ENCODE data around the gene MEN1.

Gene MEN1

DNA sequence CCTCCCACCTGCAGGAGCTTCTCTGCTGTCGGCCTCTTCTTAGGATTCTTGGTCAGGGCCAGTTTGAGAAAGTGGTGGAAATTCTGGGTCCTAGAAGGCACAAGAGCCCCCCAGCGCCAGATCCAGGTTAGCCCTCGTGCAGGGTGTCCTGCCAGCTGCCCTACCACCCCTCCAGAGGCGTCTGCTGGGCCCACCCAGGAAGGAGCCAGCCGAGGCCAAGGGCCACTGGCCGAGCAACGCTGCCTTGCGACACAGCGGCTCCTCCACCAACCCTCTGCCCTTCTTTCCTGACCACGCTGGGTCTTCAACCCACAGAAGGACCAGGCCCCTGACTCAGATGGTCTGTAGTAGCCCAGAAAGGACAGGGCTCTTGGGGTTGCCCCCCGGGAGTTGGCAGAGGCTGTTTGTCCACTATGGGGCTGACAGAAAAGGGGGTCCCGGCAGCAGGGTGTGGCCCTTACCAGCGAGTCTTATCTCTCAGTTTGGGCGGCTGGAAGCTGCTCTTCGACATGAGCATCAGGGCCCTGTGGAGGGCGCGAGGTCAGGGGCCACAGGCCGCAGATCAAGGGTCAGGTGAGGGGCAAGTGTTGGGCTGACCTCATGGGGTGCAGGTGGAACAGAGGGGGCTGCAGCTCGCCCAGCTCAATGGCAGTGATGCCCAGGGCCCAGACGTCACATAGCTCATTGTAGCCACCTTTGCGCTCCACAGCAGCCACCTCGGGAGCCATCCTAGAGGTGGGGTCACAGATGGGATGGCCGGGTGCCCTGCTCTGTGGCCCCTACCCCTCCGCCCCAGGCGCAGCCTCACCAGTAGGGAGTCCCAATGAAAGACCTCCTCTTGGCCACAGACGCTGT, 9.8 kb downstream of the MEN1 start:
- DNase-seq = no peak

DNA sequence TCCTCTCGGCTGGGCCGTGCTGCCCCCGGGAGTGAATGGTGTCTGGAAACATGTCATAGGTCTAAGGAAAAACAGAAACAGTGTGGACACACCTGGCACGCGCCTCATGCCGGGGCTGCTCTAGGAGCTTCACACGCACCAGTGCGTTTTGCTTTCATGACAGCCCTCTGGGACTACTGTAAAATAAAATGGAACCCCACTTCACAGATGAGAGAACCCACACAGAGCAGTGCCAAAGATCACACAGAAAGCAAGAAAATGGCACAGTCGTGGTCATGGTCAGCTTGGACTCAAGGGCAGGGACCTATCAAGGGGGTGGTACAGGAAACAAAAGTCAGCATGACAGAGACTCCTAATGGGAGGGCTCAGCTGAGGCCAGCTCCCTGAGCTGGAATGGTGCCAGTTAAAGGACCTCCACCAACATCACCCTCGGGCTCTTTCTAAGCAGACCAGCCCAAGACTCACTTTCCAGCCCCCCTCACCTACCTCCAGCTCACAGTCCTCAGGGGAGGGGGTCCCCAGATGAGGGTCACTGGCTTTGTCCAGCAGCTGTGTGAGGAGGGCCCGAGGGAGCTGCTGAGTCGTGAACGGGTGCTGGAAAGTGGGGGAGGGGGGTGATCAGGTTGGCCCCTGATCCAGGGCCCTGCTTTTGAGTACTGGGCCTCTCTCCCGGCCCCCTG, 10.6 kb downstream of the MEN1 start:
- DNase-seq = no peak

GRCh38 chr11:64799256-64799622, 11.1 kb downstream of the MEN1 start:
- no peak for DNase-seq

DNA sequence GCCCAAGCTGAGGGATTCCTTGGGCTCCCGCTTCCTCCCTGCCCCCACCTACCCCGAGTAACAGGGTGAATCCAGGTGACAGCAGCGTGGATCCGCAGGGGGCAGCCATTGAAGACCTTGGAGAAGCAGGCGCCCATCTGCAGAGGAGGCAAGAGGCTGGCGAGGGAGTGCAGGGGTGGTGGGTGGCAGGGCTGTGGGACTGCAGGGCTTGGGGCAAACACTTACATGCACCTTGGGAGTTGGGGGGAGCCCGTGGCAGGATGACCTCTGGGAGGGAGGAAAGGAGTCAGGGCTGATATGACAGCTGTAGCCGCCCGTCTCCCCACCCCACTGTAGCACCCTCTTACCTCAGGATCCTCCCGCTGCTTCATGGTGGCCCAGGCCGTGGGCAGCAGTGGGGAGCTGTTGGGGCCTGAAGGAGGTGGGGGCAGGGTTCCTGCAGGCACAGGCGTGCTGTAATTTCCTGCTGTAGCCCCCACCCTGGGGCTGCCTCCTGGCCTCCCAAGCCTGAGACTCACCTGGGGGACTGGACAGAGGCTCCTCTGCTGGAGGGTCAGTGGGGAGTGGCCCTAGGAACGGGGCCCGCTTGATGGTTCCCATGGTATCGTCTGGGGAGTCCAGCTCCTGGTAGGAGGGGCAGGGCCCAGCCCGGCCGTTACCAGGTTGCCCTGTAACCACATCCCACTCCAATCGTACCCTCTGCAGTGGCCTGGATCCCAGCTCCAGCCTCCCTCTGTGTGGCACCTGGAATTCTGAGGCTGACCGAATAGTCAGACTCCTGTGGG, 13.4 kb downstream of the MEN1 start:
- no peak for DNase-seq

DNA sequence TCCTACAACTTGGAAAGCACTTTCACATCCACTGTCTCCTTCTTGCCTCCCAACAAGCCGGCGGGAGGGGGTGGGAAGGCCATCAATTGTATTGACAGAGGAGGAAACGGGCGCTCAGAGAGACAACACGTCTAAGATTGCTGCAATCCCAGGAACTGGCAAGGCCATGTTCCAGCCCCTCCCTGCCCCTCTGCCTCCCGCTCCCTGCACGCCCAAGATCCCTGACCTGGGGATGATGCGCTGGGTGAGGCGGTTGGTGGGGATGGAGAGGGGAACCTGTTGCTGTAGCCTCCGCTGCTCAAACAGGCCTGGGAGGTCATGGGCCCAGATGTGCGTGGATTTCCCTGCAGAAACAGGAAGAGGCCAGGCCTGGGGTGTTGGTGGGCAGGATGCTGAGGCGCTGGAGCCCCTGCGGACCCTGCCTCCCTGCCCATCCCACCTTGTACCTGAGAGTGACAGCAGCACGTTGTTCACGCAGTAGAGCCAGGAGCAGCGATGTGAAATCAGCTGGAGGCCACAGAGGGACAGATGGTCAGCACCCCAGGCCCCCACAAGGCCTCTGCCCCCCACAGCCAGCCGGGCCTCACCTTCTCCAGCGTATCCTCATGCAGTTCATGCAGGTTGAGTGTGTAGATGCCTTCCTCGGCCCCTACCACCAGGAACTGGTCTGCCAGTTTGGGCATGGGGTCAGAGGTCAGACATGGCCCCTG, 14.1 kb downstream of the MEN1 start:
- no peak for DNase-seq

GRCh38 chr11:64794526-64794925, 15.8 kb downstream of the MEN1 start:
- DNase-seq = no peak

DNA sequence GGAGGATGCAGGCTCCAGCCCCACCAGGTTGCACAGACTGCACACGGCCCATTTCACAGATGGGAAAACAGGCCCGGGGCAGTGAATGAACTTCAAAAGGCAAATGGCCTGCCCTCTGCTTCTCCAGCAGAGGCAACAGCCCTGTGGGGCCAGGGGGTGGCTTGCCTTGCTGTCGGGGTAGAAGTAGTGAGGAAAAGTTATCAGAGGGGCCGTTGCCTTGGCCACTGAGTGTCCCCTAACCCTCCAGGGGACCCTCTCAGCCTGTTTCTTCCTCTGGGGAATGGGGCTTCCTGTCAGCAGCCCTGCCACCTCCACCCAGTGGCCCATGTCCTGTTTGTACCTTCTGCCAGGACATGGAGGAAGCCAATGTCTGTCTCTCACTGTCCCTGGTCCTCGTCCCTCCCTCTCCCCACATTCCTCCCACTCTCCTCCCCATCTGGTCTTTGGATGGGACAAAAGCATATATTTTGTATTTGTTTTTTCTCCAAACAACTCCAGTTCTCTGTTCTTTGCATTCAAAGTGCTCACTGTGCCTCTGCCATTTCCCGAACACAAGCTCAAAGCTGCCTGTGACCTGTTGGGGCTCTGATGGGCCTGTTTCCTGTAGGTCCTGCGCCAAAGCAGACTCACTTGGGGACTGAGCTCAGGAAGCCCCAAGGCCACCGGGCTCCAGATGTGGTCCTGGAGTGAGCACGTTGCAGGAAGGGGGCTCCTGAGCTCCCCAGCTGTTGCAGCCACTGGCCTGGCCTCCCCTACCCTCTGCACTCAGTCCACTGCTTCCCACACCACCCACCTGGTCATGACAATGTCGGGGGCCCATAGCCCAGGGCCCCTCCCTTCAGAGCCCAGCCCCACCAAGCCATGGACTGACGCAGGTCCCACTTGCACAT, 16.8 kb downstream of the MEN1 start:
- no peak for DNase-seq

DNA sequence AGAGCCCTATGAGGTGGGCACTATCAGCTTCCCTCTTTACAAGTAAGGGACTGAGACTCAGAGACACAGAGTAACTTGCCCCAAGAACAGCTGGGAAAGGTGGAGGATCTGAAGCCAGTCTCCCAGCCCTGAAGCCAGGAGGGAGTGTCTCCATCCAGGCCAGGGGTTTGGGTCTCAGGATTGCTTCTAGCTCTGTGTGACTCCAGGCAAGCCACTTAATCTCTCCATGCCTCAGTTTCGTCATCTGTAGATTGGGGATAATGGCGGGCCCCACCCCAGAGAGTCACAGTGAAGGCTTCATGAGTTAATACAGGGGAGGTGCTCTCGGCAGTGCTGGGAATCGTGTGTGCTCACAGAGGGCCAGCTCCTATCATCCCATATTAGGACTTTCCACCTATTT, 17.9 kb downstream of the MEN1 start:
- no peak for DNase-seq

DNA sequence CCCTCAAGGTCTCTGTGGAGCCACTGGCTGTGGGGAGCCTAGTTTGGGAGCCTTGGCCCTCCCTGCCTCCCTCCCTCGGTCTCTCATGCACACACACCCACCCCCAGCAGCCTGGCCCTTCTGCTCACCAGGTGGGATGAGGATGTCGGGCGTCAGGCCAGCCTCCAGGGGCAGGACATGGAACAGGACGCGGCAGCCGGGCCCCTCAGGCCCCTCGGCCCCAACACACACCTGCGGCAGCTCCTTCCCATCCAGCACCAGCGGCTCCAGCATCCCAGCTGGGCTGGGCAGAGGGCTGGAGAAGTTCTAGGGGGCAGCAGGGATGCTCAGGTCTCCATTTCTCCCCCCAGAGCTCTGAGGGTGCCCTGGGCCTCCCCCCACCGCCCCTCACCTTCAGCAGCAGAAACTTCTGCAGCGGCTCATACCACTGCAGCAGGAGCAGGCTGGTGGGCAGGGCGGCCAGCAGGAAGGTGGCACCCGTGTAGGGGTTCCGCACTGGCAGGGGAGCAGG, 18.5 kb downstream of the MEN1 start:
- no peak for DNase-seq

GRCh38 chr11:64790205-64791095, 19.9 kb downstream of the MEN1 start:
- no peak for DNase-seq

DNA sequence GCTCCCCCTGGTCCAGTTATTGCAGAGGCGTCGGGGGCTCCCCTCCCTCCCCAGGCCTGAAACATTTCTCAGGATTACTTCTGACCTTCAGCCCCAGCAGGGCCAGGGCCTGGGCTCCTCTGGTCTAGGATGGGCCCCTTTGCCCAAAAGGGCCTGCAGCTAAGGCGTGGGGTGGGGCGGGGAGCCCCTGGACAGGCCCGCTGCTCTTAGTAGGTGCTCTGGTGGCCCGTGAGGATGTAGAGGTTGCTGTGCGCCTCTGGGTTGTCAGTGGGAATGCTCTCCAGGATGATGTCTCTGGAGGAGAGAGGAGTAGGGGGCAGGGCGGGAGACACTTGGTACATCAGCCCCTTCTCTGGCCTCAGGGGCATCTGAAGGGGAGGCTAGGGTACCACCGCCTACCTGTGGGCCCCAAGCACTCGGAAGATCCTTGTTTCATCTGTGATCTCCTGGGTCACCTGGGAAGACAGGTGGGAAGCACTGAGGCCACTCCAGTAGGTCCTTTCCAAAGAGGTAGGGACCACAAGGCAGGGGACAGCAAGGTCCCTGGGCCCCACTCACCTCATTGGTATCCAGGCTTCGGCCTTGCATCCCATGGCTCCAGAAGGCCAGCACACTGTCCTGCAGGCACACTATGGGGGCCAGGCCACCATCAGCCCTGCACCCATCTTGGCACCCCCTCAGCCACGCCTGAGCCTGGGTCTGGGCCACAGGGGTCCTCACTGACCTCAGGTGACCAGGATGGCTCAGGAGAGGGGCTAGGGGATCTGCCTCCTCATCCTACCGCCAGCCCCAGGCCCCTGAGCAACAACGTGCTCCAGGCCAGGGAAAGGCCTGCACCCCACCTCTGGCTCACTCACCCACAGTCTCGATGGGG, 20.8 kb downstream of the MEN1 start:
- DNase-seq = no peak

DNA sequence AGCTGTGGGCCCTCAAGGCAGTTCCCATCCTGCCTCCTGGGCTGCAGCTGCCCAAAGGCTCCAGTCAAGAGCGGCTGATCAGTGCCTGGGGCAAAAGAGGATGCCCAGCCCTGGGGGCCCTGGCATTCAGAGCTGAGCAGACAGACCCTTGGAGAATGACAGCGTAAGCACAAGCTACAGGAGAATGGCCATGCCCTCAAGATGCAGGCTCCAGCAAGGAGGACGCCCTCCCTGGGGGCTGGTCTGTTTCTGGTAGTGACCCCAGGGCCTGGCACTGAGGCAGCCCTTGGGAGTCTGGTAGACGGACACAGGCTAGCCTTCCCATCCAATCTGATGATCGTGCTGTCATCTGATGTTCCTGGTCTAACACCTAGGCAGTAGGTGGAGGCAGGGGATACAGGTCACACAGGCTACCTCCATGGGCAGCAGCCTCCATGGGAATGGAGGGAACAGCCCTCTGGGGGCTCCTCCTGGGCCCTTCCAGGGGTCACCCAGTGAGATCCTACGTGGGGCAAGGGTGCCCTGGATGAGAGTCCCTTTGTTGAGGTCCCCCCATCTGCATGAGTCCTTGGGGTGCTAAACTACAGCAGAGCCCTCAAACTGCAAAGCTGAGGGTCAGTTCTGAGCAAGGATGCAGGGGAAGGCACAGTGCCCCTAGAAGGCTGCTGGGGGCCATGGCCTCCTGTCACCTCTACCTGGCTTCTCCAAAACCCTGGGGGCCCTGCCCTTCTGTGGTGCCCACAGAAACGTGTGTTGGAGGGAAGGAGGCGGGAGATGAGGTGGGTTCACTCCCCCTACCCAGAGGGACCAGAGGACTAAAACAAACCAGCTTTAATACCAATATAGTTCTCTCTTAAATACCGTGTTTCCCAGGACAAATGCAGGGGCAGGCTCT, 21.8 kb downstream of the MEN1 start:
- no peak for DNase-seq

DNA sequence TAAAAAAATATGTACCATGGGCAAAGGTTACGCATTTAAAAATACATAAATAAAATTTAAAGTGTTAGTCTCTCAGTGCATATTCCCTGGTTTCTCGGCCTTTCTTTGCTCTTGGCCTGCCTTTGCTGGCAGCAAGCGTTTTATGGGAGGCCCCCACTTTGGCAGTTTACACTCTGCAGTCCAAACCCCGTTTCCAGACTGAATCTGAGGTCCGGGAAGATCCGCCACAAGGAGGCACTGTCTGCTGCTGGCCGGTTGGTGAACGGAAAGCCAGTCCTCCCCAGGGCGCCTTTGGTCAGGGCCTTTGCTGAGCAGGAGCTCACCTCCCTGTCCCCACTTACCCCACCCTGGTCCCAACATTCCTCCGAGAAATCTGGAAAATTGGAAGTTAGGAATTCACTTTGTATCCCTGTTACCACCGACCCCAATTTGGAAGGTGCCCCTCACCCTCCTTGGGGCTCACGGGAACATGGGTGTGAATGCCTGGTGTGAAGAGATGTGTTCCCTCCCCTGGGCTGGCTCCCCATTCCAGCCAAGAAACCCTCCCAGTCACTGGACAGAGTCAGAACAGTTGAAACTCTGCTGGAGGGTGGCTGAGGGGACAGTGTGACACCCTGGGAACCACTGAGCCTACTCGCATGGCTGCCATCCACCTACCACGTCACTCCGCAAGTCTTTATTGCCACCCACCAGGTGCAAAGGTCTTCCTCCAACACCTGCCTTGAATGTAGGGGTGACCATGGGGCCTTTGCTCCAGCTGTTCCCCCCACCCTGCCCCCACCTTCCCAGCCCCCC, 22.6 kb downstream of the MEN1 start:
- DNase-seq = peak; percentile 40 to 54

DNA sequence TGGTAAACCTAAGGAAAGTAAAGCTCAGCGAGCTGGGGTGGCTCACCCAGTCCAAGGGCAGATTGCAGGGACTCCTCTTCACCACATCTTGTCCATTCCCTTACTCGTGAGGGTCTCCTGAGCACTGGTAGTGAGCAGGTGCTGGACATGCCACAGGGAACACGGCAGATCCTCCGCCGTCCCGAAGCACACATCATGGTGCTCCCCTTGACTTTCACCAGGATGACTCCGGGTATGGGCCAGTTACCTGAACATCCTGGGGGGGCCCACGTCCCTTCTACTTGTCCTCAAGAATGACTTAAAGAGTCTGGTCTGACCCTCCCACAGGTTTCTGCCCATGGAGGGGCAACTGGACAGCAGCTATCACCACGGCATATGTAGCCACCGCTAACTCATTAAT, 24.0 kb downstream of the MEN1 start:
- DNase-seq = no peak

DNA sequence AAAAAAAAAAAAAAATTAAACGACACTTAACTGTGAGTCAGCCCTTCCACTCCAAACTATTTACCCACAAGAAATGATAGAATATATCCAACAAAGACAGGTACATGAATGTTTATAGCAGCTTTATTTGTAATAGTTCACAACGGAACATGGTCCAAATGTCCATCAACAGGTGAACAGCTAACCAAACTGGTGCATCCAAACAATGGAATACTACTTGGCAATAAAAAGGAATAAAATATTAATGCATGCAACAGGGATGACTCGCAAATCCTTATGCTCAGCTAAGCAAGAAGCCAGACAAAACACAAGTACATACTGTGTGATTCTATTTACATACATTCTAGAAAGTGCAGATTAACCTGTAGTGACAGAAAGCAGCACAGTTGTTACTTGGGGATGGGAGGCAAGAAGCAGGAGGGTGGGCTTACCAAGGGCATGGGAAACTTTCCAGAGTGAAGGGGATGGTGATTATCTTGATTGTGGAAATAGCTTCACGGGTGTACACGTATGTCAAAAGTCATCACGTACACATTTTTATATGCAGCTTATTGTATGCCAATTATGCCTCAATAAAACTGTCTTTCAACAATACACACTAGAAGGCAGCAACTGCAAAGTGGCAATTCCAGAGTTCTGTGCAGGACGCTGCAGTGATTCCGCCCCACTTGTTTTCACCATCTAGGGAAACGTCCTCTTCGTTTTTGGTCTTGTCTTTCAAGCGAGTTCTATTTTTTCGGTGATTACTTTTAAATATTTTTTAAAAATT, 25.4 kb downstream of the MEN1 start:
- DNase-seq = no peak

DNA sequence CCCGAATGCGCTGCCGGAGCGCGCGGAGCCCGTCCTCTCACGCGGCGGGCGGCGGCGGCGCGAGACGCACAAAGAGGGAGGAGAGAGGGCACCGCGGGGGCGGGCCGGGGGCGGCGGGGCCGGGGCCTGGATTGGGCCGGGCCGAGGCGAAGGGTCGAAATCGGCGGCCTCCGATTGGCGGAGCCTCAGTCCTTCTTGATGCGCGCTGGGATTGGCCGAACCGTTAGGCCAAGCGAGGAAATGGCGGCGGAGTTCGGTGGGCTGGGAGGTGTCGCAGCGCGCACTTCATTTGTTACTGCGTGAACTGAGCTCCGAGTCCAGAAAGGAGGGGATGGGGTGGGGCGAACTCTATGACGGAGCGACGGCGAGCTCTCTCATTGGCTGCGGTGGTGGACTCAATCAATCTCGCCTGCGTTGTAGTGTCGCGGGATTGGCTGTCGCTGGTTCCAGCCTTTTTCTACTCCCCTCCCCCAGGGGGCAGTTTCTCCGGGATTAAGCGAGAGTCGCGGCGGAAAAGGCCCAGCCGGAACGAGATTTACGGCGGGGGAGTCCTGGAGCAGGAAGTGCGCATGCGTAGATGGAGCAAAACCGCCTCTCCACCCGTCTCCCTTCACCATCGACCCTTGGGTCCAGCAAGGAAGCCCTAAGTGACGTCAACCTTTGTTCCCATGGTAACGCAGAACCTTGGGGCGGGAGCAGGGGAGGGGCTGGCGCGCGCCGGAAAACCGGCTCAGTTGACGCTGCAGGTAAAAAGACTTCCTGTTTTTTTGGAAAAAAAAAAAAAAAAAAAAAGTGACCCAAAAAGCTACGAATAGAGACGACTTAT, 31.7 kb downstream of the MEN1 start, which contains the start of gene SF1:
Gene SF1, minus strand, starts transcription at position 70 of the 826 bp plus-strand sequence. CDS start 150 bp downstream, outside the sequence.
- peak; percentile 96 to 99 for DNase-seq

Measured in stimulated activated CD4-positive, alpha-beta T cell treated with anti-CD3 and anti-CD28 coated beads, Interleukin-4, amount 100 ng/mL, for 4 hours (primary cell).